PC-3 (cell line): ENCODE measurements around the gene CAMTA1. TPM values are rescaled to one million over a fixed set of nuclear protein-coding genes. Genes with fewer than 3 reads are reported as not detected.

ENCODE experiments used
- ATAC-seq: fragments of 200-7000 bp; cut with Tn5 transposase; 2 replicates; pipeline ENCODE4 v1.9.1; 2020; ENCODE audit warnings: mild to moderate bottlenecking, moderate library complexity
- BruUV-seq: library from RNA; stranded (reverse); fragments of 400-500 nt; replicated peaks from 2 replicates; lab custom pipeline; 2021; lab: Mats Ljungman, UMichigan
- CTCF ChIA-PET: fragments of 300-600 bp; sonication (Branson Sonifier 250); formaldehyde crosslinking; loops from one replicate; lab custom pipeline; 2022; ENCODE audit warnings: antibody characterized with exemption; lab: Charles Lee
- POLR2A ChIA-PET: fragments of 300-600 bp; sonication (Branson Sonifier 250); formaldehyde crosslinking; loops from one replicate; lab custom pipeline; 2022; ENCODE audit warnings: antibody characterized with exemption; ENCODE audit not compliant: unreplicated experiment; lab: Charles Lee
- DNase-seq: peaks from one replicate; pipeline ENCODE4 v3.0.0-alpha.2; 2015
- H2AFZ ChIP-seq: fragments of 300-600 bp; sonication (generic); 2 replicates; pipeline ENCODE4 v1.6.0; 2016; ENCODE audit warnings: antibody characterized with exemption, low read length
- H3F3A ChIP-seq: fragments of 300-600 bp; sonication (generic); one replicate; pipeline ENCODE4 v1.6.0; 2017; ENCODE audit warnings: antibody characterized with exemption, low read length, control low read depth, mild to moderate bottlenecking; ENCODE audit not compliant: unreplicated experiment
- H3K27ac ChIP-seq: fragments of 300-600 bp; sonication (generic); 2 replicates; pipeline ENCODE4 v1.5.1; 2016; ENCODE audit warnings: mild to moderate bottlenecking, low read length
- H3K27me3 ChIP-seq: fragments of 300-600 bp; sonication (generic); 2 replicates; pipeline ENCODE4 v1.6.1; 2016; ENCODE audit warnings: low read length, mixed read lengths
- H3K36me3 ChIP-seq: fragments of 300-600 bp; sonication (generic); 2 replicates; pipeline ENCODE4 v1.6.1; 2016; ENCODE audit warnings: low read depth, mixed run types, low read length, mixed read lengths
- H3K4me1 ChIP-seq: fragments of 300-600 bp; sonication (generic); 2 replicates; pipeline ENCODE4 v1.5.1; 2016; ENCODE audit warnings: low read length; ENCODE audit not compliant: insufficient read depth
- H3K4me2 ChIP-seq: fragments of 300-600 bp; sonication (generic); 2 replicates; pipeline ENCODE4 v1.6.0; 2016; ENCODE audit warnings: low read length
- H3K4me3 ChIP-seq: fragments of 300-600 bp; sonication (generic); 2 replicates; pipeline ENCODE4 v1.5.1; 2016; ENCODE audit warnings: mild to moderate bottlenecking, low read length, mixed read lengths
- H3K79me2 ChIP-seq: fragments of 300-600 bp; sonication (generic); 2 replicates; pipeline ENCODE4 v1.6.1; 2017; ENCODE audit warnings: low read length, mixed read lengths
- H3K9ac ChIP-seq: fragments of 300-600 bp; sonication (generic); 2 replicates; pipeline ENCODE4 v1.6.0; 2016; ENCODE audit warnings: mild to moderate bottlenecking, low read length
- H3K9me2 ChIP-seq: fragments of 300-600 bp; sonication (generic); replicated peaks from 2 replicates; pipeline ENCODE4 v1.6.1; 2016; ENCODE audit warnings: mixed run types, low read length, mixed read lengths
- H3K9me3 ChIP-seq: fragments of 300-600 bp; sonication (generic); 2 replicates; pipeline ENCODE4 v1.6.1; 2016; ENCODE audit warnings: low read length, mixed read lengths
- H4K20me1 ChIP-seq: fragments of 300-600 bp; sonication (generic); 2 replicates; pipeline ENCODE4 v1.6.1; 2016; ENCODE audit warnings: low read length, mixed read lengths
- EZH2 ChIP-seq: fragments of 300-600 bp; sonication (generic); IDR thresholded peaks from one replicate; pipeline ENCODE4 v1.6.1; 2017; ENCODE audit warnings: antibody characterized with exemption, mild to moderate bottlenecking, low read length; ENCODE audit not compliant: unreplicated experiment
- EZH2phosphoT487 ChIP-seq: fragments of 300-600 bp; sonication (generic); IDR thresholded peaks from 2 replicates; pipeline ENCODE4 v1.6.1; 2018; ENCODE audit warnings: mild to moderate bottlenecking, antibody characterized with exemption, low read length, borderline replicate concordance
- intact Hi-C: fragments of 100-400 bp; cut with micrococcal nuclease; formaldehyde crosslinking; loops from 2 replicates; pipeline ENCODE4 v1.9.0; 2023
- total RNA-seq: library from RNA; depleted of rRNA; stranded (reverse); fragments of >200 nt; gene quantifications from 2 replicates; pipeline ENCODE4 v1.2.3, GENCODE V29; 2014
- TF ChIP-seq, protein P1 (sequence below): fragments of 300-600 bp; sonication (generic); conservative IDR thresholded peaks from 2 replicates; pipeline ENCODE4 v1.5.1; 2017; ENCODE audit warnings: antibody characterized with exemption, low read depth, mild to moderate bottlenecking, low read length

The CAMTA1 gene
- total RNA-seq, 1 experiment from 2014 or later: 40.8 TPM

DNA sequence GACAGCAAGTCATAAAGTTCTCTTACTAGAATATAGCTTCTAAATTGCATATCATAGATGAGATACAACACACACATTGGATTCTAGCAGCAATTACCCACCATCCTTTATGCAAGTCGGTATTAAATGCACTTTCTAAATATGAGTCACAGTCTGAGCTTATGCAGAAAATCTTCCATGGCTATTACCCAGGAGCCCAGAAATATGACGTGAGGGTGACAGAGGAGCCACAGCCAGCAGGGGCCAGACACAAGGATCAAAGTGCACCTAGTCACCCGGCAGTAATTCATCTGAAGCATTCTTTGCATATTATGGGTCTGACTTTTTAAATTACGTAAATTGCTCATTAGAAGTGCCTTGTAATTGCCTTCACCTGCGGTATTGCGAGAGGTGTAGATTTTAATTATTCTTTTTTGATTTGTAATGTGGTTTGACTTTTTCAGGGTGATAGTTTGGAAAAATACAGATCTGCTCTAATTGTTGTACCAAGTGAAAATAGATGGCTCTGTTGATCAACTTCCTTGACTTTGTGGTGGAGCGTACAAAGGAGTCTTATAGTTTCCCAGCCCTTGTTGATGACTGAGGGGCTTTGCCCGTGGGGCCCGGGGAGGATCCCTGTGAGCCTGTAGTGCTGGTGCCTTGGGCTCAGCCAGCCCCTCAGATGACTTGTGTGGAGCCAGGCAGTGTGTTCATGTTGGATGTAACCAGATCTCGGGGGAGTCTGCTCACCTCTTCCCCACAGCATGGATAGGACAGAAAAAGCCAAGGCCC lies 515.8 kb downstream of the CAMTA1 start:
- no peaks in the 10 kb centered on the region for H3K79me2 ChIP-seq
- no TSS peak for BruUV-seq
- POLR2A ChIA-PET: no interaction called here
- H3K27ac ChIP-seq: peak overlapping the region; percentile 90
- DNase-seq (peak; percentile 66), ATAC-seq (peak; percentile 30)
- no peaks in the 10 kb centered on the region for H3K9me2 ChIP-seq
- intact Hi-C loops: no loop called here
- H3K27me3 ChIP-seq: no peaks in the 10 kb centered on the region
- no peak overlapping the region; the same call in 1 of the 2 replicates for H3K4me2 ChIP-seq
- no peak for TF ChIP-seq EZH2
- TF ChIP-seq, protein P1, sequence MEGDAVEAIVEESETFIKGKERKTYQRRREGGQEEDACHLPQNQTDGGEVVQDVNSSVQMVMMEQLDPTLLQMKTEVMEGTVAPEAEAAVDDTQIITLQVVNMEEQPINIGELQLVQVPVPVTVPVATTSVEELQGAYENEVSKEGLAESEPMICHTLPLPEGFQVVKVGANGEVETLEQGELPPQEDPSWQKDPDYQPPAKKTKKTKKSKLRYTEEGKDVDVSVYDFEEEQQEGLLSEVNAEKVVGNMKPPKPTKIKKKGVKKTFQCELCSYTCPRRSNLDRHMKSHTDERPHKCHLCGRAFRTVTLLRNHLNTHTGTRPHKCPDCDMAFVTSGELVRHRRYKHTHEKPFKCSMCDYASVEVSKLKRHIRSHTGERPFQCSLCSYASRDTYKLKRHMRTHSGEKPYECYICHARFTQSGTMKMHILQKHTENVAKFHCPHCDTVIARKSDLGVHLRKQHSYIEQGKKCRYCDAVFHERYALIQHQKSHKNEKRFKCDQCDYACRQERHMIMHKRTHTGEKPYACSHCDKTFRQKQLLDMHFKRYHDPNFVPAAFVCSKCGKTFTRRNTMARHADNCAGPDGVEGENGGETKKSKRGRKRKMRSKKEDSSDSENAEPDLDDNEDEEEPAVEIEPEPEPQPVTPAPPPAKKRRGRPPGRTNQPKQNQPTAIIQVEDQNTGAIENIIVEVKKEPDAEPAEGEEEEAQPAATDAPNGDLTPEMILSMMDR: no peak
- no peak for TF ChIP-seq EZH2phosphoT487
- H3K4me1 ChIP-seq: peaks cover 29% of the 10 kb centered on the region
- H3K9ac ChIP-seq: no peak overlapping the region
- no peak overlapping the region for H2AFZ ChIP-seq
- CTCF ChIA-PET: no interaction called here
- H4K20me1 ChIP-seq: no peaks in the 10 kb centered on the region
- H3K36me3 ChIP-seq: no peaks in the 10 kb centered on the region
- H3F3A ChIP-seq: peaks cover 9% of the 10 kb centered on the region
- no peak overlapping the region for H3K4me3 ChIP-seq
- H3K9me3 ChIP-seq: peaks cover 7% of the 10 kb centered on the region; the same call in 1 of the 2 replicates

DNA sequence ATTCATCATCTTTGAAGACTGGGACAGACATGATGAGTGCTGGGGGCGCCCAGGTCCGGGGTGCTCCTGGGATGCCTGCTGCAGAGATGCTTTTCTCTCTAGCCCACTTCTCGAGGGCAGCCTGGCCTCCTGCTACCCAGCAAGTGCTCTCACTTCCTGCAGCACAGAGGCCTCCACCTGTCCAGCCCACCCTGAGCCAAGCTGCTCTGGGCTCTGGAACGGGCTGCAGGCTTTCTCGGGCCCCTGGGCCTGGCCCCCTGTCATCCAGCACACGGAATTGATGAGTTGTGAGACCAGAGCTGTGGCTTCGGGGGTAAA lies 516.4 kb downstream of the CAMTA1 start:
- DNase-seq (no peak), ATAC-seq (no peak)
- peaks cover 29% of the 10 kb centered on the region for H3K4me1 ChIP-seq
- TF ChIP-seq EZH2phosphoT487 (no peak), EZH2 (no peak)
- TF ChIP-seq, protein P1: no peak
- BruUV-seq: no TSS peak
- H3K9me2 ChIP-seq: no peaks in the 10 kb centered on the region
- H3F3A ChIP-seq: peaks cover 9% of the 10 kb centered on the region
- no peak overlapping the region for H3K9ac ChIP-seq
- H2AFZ ChIP-seq: no peak overlapping the region
- CTCF ChIA-PET: no interaction called here
- no peaks in the 10 kb centered on the region for H3K27me3 ChIP-seq
- peak overlapping the region; percentile 13 for H3K27ac ChIP-seq
- H4K20me1 ChIP-seq: no peaks in the 10 kb centered on the region
- no peaks in the 10 kb centered on the region for H3K36me3 ChIP-seq
- no peaks in the 10 kb centered on the region for H3K79me2 ChIP-seq
- H3K9me3 ChIP-seq: peaks cover 7% of the 10 kb centered on the region; the same call in 1 of the 2 replicates
- POLR2A ChIA-PET: no interaction called here
- no peak overlapping the region for H3K4me2 ChIP-seq
- intact Hi-C loops: no loop called here
- H3K4me3 ChIP-seq: no peak overlapping the region

DNA sequence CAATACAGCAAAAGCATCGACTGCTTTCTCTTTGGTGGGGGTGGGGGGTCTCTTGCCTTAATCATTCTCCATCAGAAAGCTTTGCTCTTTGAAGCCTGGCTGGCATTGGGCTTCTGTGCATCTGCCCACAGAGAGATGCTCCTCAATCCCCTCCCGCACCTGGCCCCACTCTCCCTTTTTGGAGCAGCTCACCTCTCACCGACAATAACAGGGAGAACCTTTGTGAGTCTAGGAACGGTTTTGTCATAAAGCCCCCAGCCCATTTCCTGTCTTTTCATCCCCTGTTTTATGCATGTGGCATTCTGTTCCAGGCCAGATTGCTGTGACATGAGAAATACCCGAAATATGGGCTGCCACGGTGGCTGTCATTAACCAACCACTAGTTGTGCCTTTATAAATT lies 516.9 kb downstream of the CAMTA1 start:
- Histone ChIP-seq H4K20me1 (no peaks in the 10 kb centered on the region), H3K9ac (no peak overlapping the region), H3K4me3 (no peak overlapping the region), H3F3A (peaks cover 9% of the 10 kb centered on the region), H3K4me1 (peaks cover 29% of the 10 kb centered on the region), H2AFZ (no peak overlapping the region), H3K79me2 (no peaks in the 10 kb centered on the region), H3K9me2 (no peaks in the 10 kb centered on the region), H3K4me2 (no peak overlapping the region), H3K27ac (no peak overlapping the region), H3K27me3 (no peaks in the 10 kb centered on the region), H3K9me3 (peaks cover 2% of the 10 kb centered on the region; the same call in 1 of the 2 replicates), H3K36me3 (no peaks in the 10 kb centered on the region)
- CTCF ChIA-PET: no interaction called here
- ATAC-seq (no peak), DNase-seq (no peak)
- POLR2A ChIA-PET: no interaction called here
- TF ChIP-seq, protein P1: no peak
- BruUV-seq: no TSS peak
- intact Hi-C loops: no loop called here
